Stomach (tissue), 4 donors: Measurements from ENCODE around the gene UBE4B.

ENCODE experiments used
- CTCF ChIP-seq, 7 experiments: fragments of 450-650 bp in 4 of 7; fragments of 200-600 bp in 3 of 7; sonication (generic) in 3 of 7; IDR thresholded peaks; one replicate each; pipeline ENCODE4 v1.5.1; 2016 to 2019; ENCODE audit warnings: antibody characterized with exemption in 7 of 7, control low read depth in 2 of 7, mild to moderate bottlenecking in 1 of 7
- POLR2A ChIP-seq, 4 donors: fragments of 450-650 bp; IDR thresholded peaks; one replicate each; pipeline ENCODE4 v1.6.1; 2016; ENCODE audit warnings: antibody characterized with exemption in 4 of 4, control low read depth in 2 of 4, mild to moderate bottlenecking in 1 of 4, moderate library complexity in 1 of 4

- no peak for TF ChIP-seq CTCF (IDR thresholded peaks at IDR 0.05)
- no peak for TF ChIP-seq POLR2A (IDR thresholded peaks at IDR 0.05)
Measured at GRCh38 chr1:10181154-10181553, 148.4 kb downstream of the UBE4B start.
